H1 (cell line): ENCODE data around the gene LTA. TPM values are rescaled to one million over a fixed set of nuclear protein-coding genes. Genes with fewer than 3 reads are reported as not detected.

Experiments
- BACH1 ChIP-seq: IDR thresholded peaks from 2 replicates; pipeline ENCODE4 v1.6.1; 2012; ENCODE audit warnings: low read length, improper control_type of control experiment
- CBX5 ChIP-seq: fragments of 300-800, 300-1000 bp; sonication (generic); IDR thresholded peaks from 2 replicates; pipeline ENCODE4 v1.7.1; 2016; ENCODE audit warnings: antibody characterized with exemption, low read length, low read depth
- CHD1 ChIP-seq: IDR thresholded peaks from 2 replicates; pipeline ENCODE4 v1.6.1; 2012; ENCODE audit warnings: low read depth, low read length, improper control_type of control experiment
- CTBP2 ChIP-seq: IDR thresholded peaks from 2 replicates; pipeline ENCODE4 v1.7.0; 2011; ENCODE audit warnings: borderline replicate concordance, mild to moderate bottlenecking, moderate library complexity, mixed read lengths, low read length; ENCODE audit not compliant: insufficient read depth, insufficient read length
- EGR1 ChIP-seq: IDR thresholded peaks from 2 replicates; pipeline ENCODE4 v1.6.1; 2011; ENCODE audit warnings: low read depth, low read length, borderline replicate concordance
- EZH2 ChIP-seq: fragments of 200-600 bp; sonication (generic); IDR thresholded peaks from 2 replicates; pipeline ENCODE4 v1.7.1; 2012; ENCODE audit warnings: low read depth, mild to moderate bottlenecking, moderate library complexity, low read length, inconsistent platforms; ENCODE audit not compliant: severe bottlenecking
- GABPA ChIP-seq: IDR thresholded peaks from 2 replicates; pipeline ENCODE4 v1.6.1; 2011; ENCODE audit warnings: mild to moderate bottlenecking, low read length, moderate library complexity, borderline replicate concordance; ENCODE audit not compliant: insufficient read depth
- GTF2F1 ChIP-seq: IDR thresholded peaks from 2 replicates; pipeline ENCODE4 v1.6.1; 2012; ENCODE audit warnings: low read depth, low read length, improper control_type of control experiment, borderline replicate concordance
- HDAC2 ChIP-seq, 2 experiments: fragments of 300-600 bp in 1 of 2; sonication (generic) in 1 of 2; IDR thresholded peaks; 2 replicates each; pipeline ENCODE4 v1.6.1; 2011 to 2012; ENCODE audit warnings: low read depth in 2 of 2, low read length in 2 of 2, mild to moderate bottlenecking in 2 of 2, moderate library complexity in 2 of 2, borderline replicate concordance in 1 of 2, inconsistent platforms in 1 of 2
- KDM1A ChIP-seq: fragments of 200-600, 300-600 bp; sonication (generic); IDR thresholded peaks from 2 replicates; pipeline ENCODE4 v1.7.1; 2016; ENCODE audit warnings: mild to moderate bottlenecking, low read length, borderline replicate concordance
- KDM4A ChIP-seq: IDR thresholded peaks from one replicate; pipeline ENCODE4 v1.7.1; 2012; ENCODE audit warnings: low read depth, mild to moderate bottlenecking, moderate library complexity, low read length, inconsistent platforms; ENCODE audit not compliant: severe bottlenecking
- KDM5A ChIP-seq: fragments of 200-600 bp; IDR thresholded peaks from 2 replicates; pipeline ENCODE4 v1.7.1; 2012; ENCODE audit warnings: mild to moderate bottlenecking, low read length, inconsistent platforms, mixed read lengths
- MAFK ChIP-seq: IDR thresholded peaks from 2 replicates; pipeline ENCODE4 v1.6.1; 2012; ENCODE audit warnings: low read depth, mild to moderate bottlenecking, improper control_type of control experiment, low read length
- NANOG ChIP-seq: IDR thresholded peaks from 2 replicates; pipeline ENCODE4 v1.6.1; 2011; ENCODE audit warnings: low read length, low read depth, mild to moderate bottlenecking, inconsistent platforms; ENCODE audit not compliant: insufficient read depth, poor library complexity, severe bottlenecking
- NRF1 ChIP-seq: IDR thresholded peaks from 2 replicates; pipeline ENCODE4 v1.6.1; 2011; ENCODE audit warnings: mild to moderate bottlenecking, low read depth, low read length, improper control_type of control experiment
- POLR2AphosphoS5 ChIP-seq: IDR thresholded peaks from 2 replicates; pipeline ENCODE4 v1.6.1; 2011; ENCODE audit warnings: low read depth, low read length
- RFX5 ChIP-seq: IDR thresholded peaks from 2 replicates; pipeline ENCODE4 v1.6.1; 2011; ENCODE audit warnings: low read depth, low read length, improper control_type of control experiment, borderline replicate concordance
- SAP30 ChIP-seq: fragments of 300-600 bp; sonication (generic); IDR thresholded peaks from 2 replicates; pipeline ENCODE4 v1.7.1; 2012; ENCODE audit warnings: low read length, moderate library complexity, mild to moderate bottlenecking, inconsistent platforms; ENCODE audit not compliant: insufficient read depth, insufficient replicate concordance
- SP4 ChIP-seq: IDR thresholded peaks from 2 replicates; pipeline ENCODE4 v1.6.1; 2012; ENCODE audit warnings: low read length, inconsistent platforms
- SRF ChIP-seq: IDR thresholded peaks from 2 replicates; pipeline ENCODE4 v1.6.1; 2011; ENCODE audit warnings: mild to moderate bottlenecking, low read depth, low read length, moderate library complexity
- ZNF274 ChIP-seq: IDR thresholded peaks from 2 replicates; pipeline ENCODE4 v1.7.0; 2012; ENCODE audit warnings: low read length, borderline replicate concordance; ENCODE audit errors: extremely low read depth
- polyA plus RNA-seq, 7 experiments: library from polyadenylated mRNA; depleted of rRNA in 3 of 7; stranded (reverse) in 5 of 7; unstranded in 2 of 7; fragments of >200 nt in 5 of 7; fragments of 200-250 nt in 2 of 7; gene quantifications; 1 replicate in 5 of 7; 2 replicates in 1 of 7; 4 replicates in 1 of 7; pipeline versions ENCODE4 v1.2.1 to v1.2.3, GENCODE V29; 2011 to 2013; ENCODE audit warnings: missing spikeins in 2 of 7, mixed read lengths in 2 of 7
- total RNA-seq: library from RNA; stranded (reverse); fragmentation: NEBNext Ultra II Directional; extraction: Animal tissue kit (Norgen Biotek cat#: 25700); gene quantifications from 2 replicates; pipeline ENCODE4 v1.2.1, GENCODE V29; 2021
- TF ChIP-seq, protein P1 (sequence below): IDR thresholded peaks from 2 replicates; pipeline ENCODE4 v1.6.1; 2012; ENCODE audit warnings: inconsistent platforms
- TF ChIP-seq, protein P2 (sequence below): IDR thresholded peaks from 2 replicates; pipeline ENCODE4 v1.6.1; 2012; ENCODE audit warnings: inconsistent platforms

Gene LTA
- total and polyA plus RNA-seq, 2 of the 8 experiments (the other 6 are each of a cell fraction or from before 2014, with no cell fraction given): not detected

DNA sequence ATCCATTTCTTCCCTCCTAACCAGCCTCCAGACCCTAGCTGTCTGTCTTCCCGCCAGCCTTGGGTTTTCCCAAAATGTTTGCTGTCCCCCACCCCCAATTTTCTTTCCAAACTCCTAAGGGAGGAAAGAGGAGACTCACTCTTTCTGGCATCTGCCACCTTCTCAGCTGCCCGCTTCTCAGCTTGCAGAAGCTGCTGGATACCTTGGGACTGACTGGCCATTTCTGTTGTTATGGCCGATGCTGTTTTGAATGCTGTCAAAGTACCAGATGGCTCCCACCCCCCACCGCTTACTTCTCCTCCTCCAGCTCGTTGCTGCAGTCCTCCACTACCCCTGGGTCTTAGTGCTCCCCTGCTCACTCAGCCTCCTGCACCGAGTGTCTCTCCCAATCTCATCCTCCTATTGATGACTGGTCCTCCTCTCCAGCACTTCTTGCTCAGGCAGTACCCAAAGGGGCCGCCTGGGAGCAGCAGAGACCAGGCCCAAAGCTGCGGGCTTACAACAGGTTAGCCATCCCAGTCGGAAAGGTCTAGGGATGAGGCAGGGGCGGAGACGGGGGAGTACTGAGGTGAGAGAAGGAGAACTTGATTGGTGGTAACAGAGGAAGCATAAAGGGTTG, 25.6 kb upstream of the LTA start, which contains the start of gene ATP6V1G2 (continued):
- 0 out of 2 replicates have a peak, but pooled peaks have one; percentile 51 for TF ChIP-seq CHD1
- peak; percentile 88 for TF ChIP-seq KDM1A
- no peak for TF ChIP-seq EZH2
- TF ChIP-seq KDM5A: peak; percentile 81
- peak; percentile 56; the same call in 1 of the 2 replicates for TF ChIP-seq SP4
- TF ChIP-seq NRF1: no peak
- TF ChIP-seq, protein P1, sequence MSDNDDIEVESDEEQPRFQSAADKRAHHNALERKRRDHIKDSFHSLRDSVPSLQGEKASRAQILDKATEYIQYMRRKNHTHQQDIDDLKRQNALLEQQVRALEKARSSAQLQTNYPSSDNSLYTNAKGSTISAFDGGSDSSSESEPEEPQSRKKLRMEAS: peak; percentile 87
- TF ChIP-seq POLR2AphosphoS5: 0 out of 2 replicates have a peak, but pooled peaks have one; percentile 41
- TF ChIP-seq EGR1: peak; percentile 72; the same call in 1 of the 2 replicates
- TF ChIP-seq KDM4A: no peak
- TF ChIP-seq CTBP2: peak; percentile 83
- TF ChIP-seq GTF2F1: peak; percentile 62; the same call in 1 of the 2 replicates
- TF ChIP-seq ZNF274: no peak
- TF ChIP-seq, protein P2, sequence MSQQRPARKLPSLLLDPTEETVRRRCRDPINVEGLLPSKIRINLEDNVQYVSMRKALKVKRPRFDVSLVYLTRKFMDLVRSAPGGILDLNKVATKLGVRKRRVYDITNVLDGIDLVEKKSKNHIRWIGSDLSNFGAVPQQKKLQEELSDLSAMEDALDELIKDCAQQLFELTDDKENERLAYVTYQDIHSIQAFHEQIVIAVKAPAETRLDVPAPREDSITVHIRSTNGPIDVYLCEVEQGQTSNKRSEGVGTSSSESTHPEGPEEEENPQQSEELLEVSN: no peak
- TF ChIP-seq SAP30: peak; percentile 70
- peak; percentile 81; the same call in 1 of the 2 replicates for TF ChIP-seq GABPA
- no peak for TF ChIP-seq CBX5
- TF ChIP-seq RFX5: no peak
- TF ChIP-seq BACH1: no peak
- no peak; the same call in 1 of the 2 replicates for TF ChIP-seq MAFK
- TF ChIP-seq NANOG: peak; percentile 58
- TF ChIP-seq HDAC2 (IDR thresholded peaks at IDR 0.05; ENCODE audit: borderline replicate concordance in 1 of 2, low read depth in 2 of 2, low read length in 2 of 2): peak in 1 of 2 experiments; percentile 80; a peak in 1 of 4 replicates
- no peak for TF ChIP-seq SRF
